SK-N-SH (cell line): Measurements from ENCODE around the gene MTAP. TPM values are rescaled to one million over a fixed set of nuclear protein-coding genes. Genes with fewer than 3 reads are reported as not detected.

Source experiments
- CTCF ChIA-PET: fragments of 300-600, 350-600 bp; formaldehyde crosslinking; extraction: SDS; loops from one replicate; lab custom pipeline; 2021; lab: Yijun Ruan, JAX
- POLR2A ChIA-PET: fragments of 350-600 bp; sonication (Branson Sonifier 250); formaldehyde crosslinking; extraction: SDS; loops from one replicate; lab custom pipeline; 2020; ENCODE audit warnings: antibody characterized with exemption, inconsistent platforms; lab: Yijun Ruan, JAX
- DNase-seq: peaks from one replicate; pipeline ENCODE4 v3.0.0; 2012
- H2AFZ ChIP-seq: fragments of 200-600 bp; sonication (generic); 2 replicates; pipeline ENCODE4 v1.8.1; 2016; ENCODE audit warnings: antibody characterized with exemption, mild to moderate bottlenecking, low read depth
- H3F3A ChIP-seq: fragments of 200-600 bp; sonication (generic); replicated peaks from 2 replicates; pipeline ENCODE3; 2016; ENCODE audit warnings: antibody characterized with exemption, mild to moderate bottlenecking; ENCODE audit not compliant: insufficient read depth
- H3K27ac ChIP-seq, 2 experiments: fragments of 200-500 bp in 1 of 2; fragments of 200-600 bp in 1 of 2; sonication (Bioruptor generic) in 1 of 2; sonication (generic), shearing (Covaris generic) in 1 of 2; 2 replicates each; pipeline versions ENCODE4 v1.5.1 to v1.6.1; 2014 to 2016; ENCODE audit warnings: low read depth in 2 of 2, inconsistent platforms in 1 of 2, low read length in 1 of 2, mild to moderate bottlenecking in 1 of 2, mixed read lengths in 1 of 2
- H3K27me3 ChIP-seq: fragments of 200-600 bp; sonication (generic), shearing (Covaris generic); 2 replicates; pipeline ENCODE4 v1.6.1; 2016; ENCODE audit warnings: mixed run types; ENCODE audit not compliant: insufficient read depth
- H3K36me3 ChIP-seq, 2 experiments: fragments of 200-500 bp in 1 of 2; fragments of 200-600 bp in 1 of 2; sonication (Bioruptor generic) in 1 of 2; sonication (generic) in 1 of 2; replicated peaks in 1 of 2; 2 replicates each; pipeline versions ENCODE3 to v1.5.1; 2014 to 2016; ENCODE audit warnings: low read length in 1 of 2, mild to moderate bottlenecking in 1 of 2; ENCODE audit not compliant: insufficient read depth in 2 of 2, control insufficient read depth in 1 of 2
- H3K4me1 ChIP-seq, 2 experiments: fragments of 200-500 bp in 1 of 2; fragments of 200-600 bp in 1 of 2; sonication (Bioruptor generic) in 1 of 2; sonication (generic), shearing (Covaris generic) in 1 of 2; 2 replicates each; pipeline versions ENCODE4 v1.5.1 to v1.6.1; 2014 to 2016; ENCODE audit warnings: low read depth in 1 of 2, low read length in 1 of 2, mixed run types in 1 of 2; ENCODE audit not compliant: insufficient read depth in 2 of 2, control insufficient read depth in 1 of 2
- H3K4me2 ChIP-seq: fragments of 200-600 bp; sonication (generic), shearing (Covaris generic); 2 replicates; pipeline ENCODE4 v1.6.1; 2017; ENCODE audit warnings: mixed run types
- H3K4me3 ChIP-seq, 2 experiments: fragments of 200-500 bp in 1 of 2; fragments of 200-600 bp in 1 of 2; sonication (Bioruptor generic) in 1 of 2; sonication (generic), shearing (Covaris generic) in 1 of 2; 2 replicates each; pipeline versions ENCODE4 v1.5.1 to v1.8.1; 2014 to 2016; ENCODE audit warnings: low read depth in 2 of 2, inconsistent platforms in 1 of 2, low read length in 1 of 2, mild to moderate bottlenecking in 1 of 2, mixed read lengths in 1 of 2, moderate library complexity in 1 of 2
- H3K79me2 ChIP-seq: fragments of 200-600 bp; sonication (generic); 2 replicates; pipeline ENCODE4 v1.8.1; 2017; ENCODE audit warnings: mild to moderate bottlenecking; ENCODE audit not compliant: insufficient read depth
- H3K9ac ChIP-seq: fragments of 200-600 bp; sonication (generic); 2 replicates; pipeline ENCODE4 v1.6.1; 2017; ENCODE audit warnings: mixed run types
- H3K9me2 ChIP-seq: fragments of 200-600 bp; sonication (generic); 2 replicates; pipeline ENCODE4 v1.6.1; 2017; ENCODE audit warnings: mixed run types
- H3K9me3 ChIP-seq: fragments of 200-600 bp; sonication (generic); 2 replicates; pipeline ENCODE4 v1.6.1; 2017; ENCODE audit warnings: mixed run types, mild to moderate bottlenecking, moderate library complexity
- H4K20me1 ChIP-seq: fragments of 200-600 bp; sonication (generic); 2 replicates; pipeline ENCODE4 v1.6.1; 2017; ENCODE audit warnings: mild to moderate bottlenecking, mixed run types; ENCODE audit not compliant: insufficient read depth
- CHD2 ChIP-seq: fragments of 150-350 bp; IDR thresholded peaks from 2 replicates; pipeline ENCODE4 v1.6.1; 2018; ENCODE audit warnings: low read length; ENCODE audit not compliant: partially characterized antibody
- ELF1 ChIP-seq: IDR thresholded peaks from 2 replicates; pipeline ENCODE4 v1.4.0; 2012
- GABPA ChIP-seq: IDR thresholded peaks from 2 replicates; pipeline ENCODE4 v1.4.0; 2012; ENCODE audit warnings: low read depth, mild to moderate bottlenecking
- GATA2 ChIP-seq: sonication (generic); formaldehyde crosslinking; IDR thresholded peaks from 2 replicates; pipeline ENCODE4 v1.5.0; 2020; ENCODE audit warnings: mild to moderate bottlenecking, missing genetic modification reagents
- NFIC ChIP-seq: IDR thresholded peaks from 2 replicates; pipeline ENCODE4 v1.4.0; 2012; ENCODE audit warnings: borderline replicate concordance
- RCOR1 ChIP-seq: fragments of 150-350 bp; IDR thresholded peaks from 2 replicates; pipeline ENCODE4 v1.6.1; 2017; ENCODE audit warnings: antibody characterized with exemption, low read length
- REST ChIP-seq: IDR thresholded peaks from 2 replicates; pipeline ENCODE4 v1.6.1; 2012; ENCODE audit warnings: mild to moderate bottlenecking, low read depth, low read length, moderate library complexity
- RFX5 ChIP-seq: IDR thresholded peaks from 2 replicates; pipeline ENCODE4 v1.6.1; 2012; ENCODE audit warnings: mild to moderate bottlenecking, improper control_type of control experiment, low read length
- SIN3A ChIP-seq: IDR thresholded peaks from 2 replicates; pipeline ENCODE4 v1.6.1; 2012; ENCODE audit warnings: low read depth, mild to moderate bottlenecking, low read length, moderate library complexity, borderline replicate concordance
- SMC3 ChIP-seq: IDR thresholded peaks from 2 replicates; pipeline ENCODE4 v1.6.1; 2012; ENCODE audit warnings: low read depth, low read length, improper control_type of control experiment
- TAF1 ChIP-seq: IDR thresholded peaks from 2 replicates; pipeline ENCODE4 v1.6.1; 2012; ENCODE audit warnings: low read depth, mild to moderate bottlenecking, low read length, moderate library complexity, borderline replicate concordance
- TCF12 ChIP-seq: IDR thresholded peaks from 2 replicates; pipeline ENCODE4 v1.4.0; 2012
- TEAD4 ChIP-seq: IDR thresholded peaks from 2 replicates; pipeline ENCODE4 v1.4.0; 2012; ENCODE audit warnings: mild to moderate bottlenecking, borderline replicate concordance; ENCODE audit not compliant: insufficient read depth
- USF1 ChIP-seq: IDR thresholded peaks from 2 replicates; pipeline ENCODE4 v1.4.0; 2012; ENCODE audit warnings: low read depth, borderline replicate concordance
- USF2 ChIP-seq: fragments of 150-350 bp; IDR thresholded peaks from 2 replicates; pipeline ENCODE4 v1.6.1; 2017; ENCODE audit warnings: antibody characterized with exemption, low read length, low read depth, borderline replicate concordance
- WGBS: methylation state at CpG from one replicate; pipeline ENCODE4 v1.1.6; 2017; ENCODE audit warnings: low lambda C conversion rate; 5-methylcytosine and 5-hydroxymethylcytosine counted together
- polyA plus RNA-seq, 3 experiments: library from polyadenylated mRNA; depleted of rRNA; stranded (reverse); fragments of >200 nt; gene quantifications; 2 replicates each; pipeline ENCODE4 v1.2.3, GENCODE V29; 2012

Gene MTAP
- polyA plus RNA-seq, 1 of the 3 experiments (the other 2 are of a cell fraction) = 9.8 TPM

- Histone ChIP-seq H3K4me1 (no peaks in the 10 kb centered on the region), H3K79me2 (no peaks in the 10 kb centered on the region), H3K4me3 (no peak overlapping the region), H3K27me3 (no peaks in the 10 kb centered on the region), H3K9me2 (no peaks in the 10 kb centered on the region), H4K20me1 (no peaks in the 10 kb centered on the region), H3K4me2 (no peak overlapping the region), H3K36me3 (peaks cover 53 to 59% of the 10 kb centered on the region in 2 experiments), H3K9ac (no peak overlapping the region), H3F3A (peaks cover 12% of the 10 kb centered on the region), H3K27ac (no peak overlapping the region), H2AFZ (no peak overlapping the region), H3K9me3 (no peaks in the 10 kb centered on the region)
- CTCF ChIA-PET = interaction anchor here (1.3 kb wide), 1 partner anchor 52 kb away, joined by 5 read pairs; no protein-coding TSS in a partner anchor
- DNase-seq = no peak
- 98% methylated on average over 1 of the region's 1 CpG for WGBS
- TF ChIP-seq SMC3 (no peak), REST (no peak), TAF1 (no peak), ELF1 (no peak), RFX5 (no peak), CHD2 (no peak), NFIC (no peak), SIN3A (no peak), RCOR1 (no peak), USF2 (no peak), GATA2 (CRISPR knock-in tag) (no peak), TCF12 (no peak), TEAD4 (no peak), USF1 (no peak), GABPA (no peak)
- POLR2A ChIA-PET = no interaction called here
Measured at GRCh38 chr9:21866302-21866701, 63.9 kb downstream of the MTAP start.
